Loucy (cell line): Measurements from ENCODE around the gene MMP11.
A peak's percentile ranks its signal among the peaks of the same experiment; 100 is the strongest.

ENCODE experiments used
- H2AFZ ChIP-seq: fragments of 200-600 bp; sonication (generic); 2 replicates; pipeline ENCODE4 v1.6.0; 2016; ENCODE audit warnings: antibody characterized with exemption, mild to moderate bottlenecking, low read length, moderate library complexity
- H3F3A ChIP-seq: fragments of 200-600 bp; 2 replicates; pipeline ENCODE4 v1.6.0; 2016; ENCODE audit warnings: antibody characterized with exemption, low read depth, mild to moderate bottlenecking
- H3K27me3 ChIP-seq: fragments of 200-600 bp; sonication (generic); 2 replicates; pipeline ENCODE4 v1.6.1; 2014; ENCODE audit warnings: low read length, mild to moderate bottlenecking; ENCODE audit not compliant: insufficient read depth, poor library complexity, severe bottlenecking
- H3K36me3 ChIP-seq: fragments of 200-600 bp; sonication (generic); 2 replicates; pipeline ENCODE4 v1.6.1; 2016; ENCODE audit warnings: low read length; ENCODE audit not compliant: insufficient read depth
- H3K4me1 ChIP-seq: fragments of 200-600 bp; sonication (generic); 2 replicates; pipeline ENCODE4 v1.5.1; 2014; ENCODE audit warnings: low read length, mild to moderate bottlenecking; ENCODE audit not compliant: insufficient read depth, poor library complexity, severe bottlenecking
- H3K4me2 ChIP-seq: fragments of 200-600 bp; sonication (generic); 2 replicates; pipeline ENCODE4 v1.6.0; 2014; ENCODE audit warnings: antibody characterized with exemption, low read length, low read depth, mild to moderate bottlenecking; ENCODE audit not compliant: poor library complexity, severe bottlenecking
- H3K4me3 ChIP-seq: fragments of 200-600 bp; sonication (generic); 2 replicates; pipeline ENCODE4 v1.5.1; 2014; ENCODE audit warnings: low read length, mild to moderate bottlenecking, mixed read lengths; ENCODE audit not compliant: poor library complexity, severe bottlenecking
- H3K79me2 ChIP-seq: fragments of 200-600 bp; sonication (generic); 2 replicates; pipeline ENCODE4 v1.6.1; 2014; ENCODE audit warnings: low read length; ENCODE audit not compliant: insufficient read depth
- H3K9ac ChIP-seq: fragments of 200-600 bp; sonication (generic); 2 replicates; pipeline ENCODE4 v1.6.0; 2014; ENCODE audit warnings: mild to moderate bottlenecking, low read depth, low read length, moderate library complexity; ENCODE audit not compliant: poor library complexity, severe bottlenecking
- H3K9me2 ChIP-seq: fragments of 200-600 bp; sonication (generic); replicated peaks from 2 replicates; pipeline ENCODE4 v1.6.1; 2016; ENCODE audit warnings: low read depth, low read length, mixed read lengths
- H3K9me3 ChIP-seq: fragments of 200-600 bp; sonication (generic); 2 replicates; pipeline ENCODE4 v1.6.1; 2014; ENCODE audit warnings: mild to moderate bottlenecking, antibody characterized with exemption, low read length, low read depth; ENCODE audit not compliant: insufficient read depth
- H4K20me1 ChIP-seq: fragments of 200-600 bp; sonication (generic); 2 replicates; pipeline ENCODE4 v1.6.0; 2014; ENCODE audit warnings: antibody characterized with exemption, low read length, mild to moderate bottlenecking; ENCODE audit not compliant: insufficient read depth, poor library complexity, severe bottlenecking
- CTCF ChIP-seq: fragments of 200-600 bp; sonication (generic); conservative IDR thresholded peaks from 2 replicates; pipeline ENCODE4 v1.5.1; 2014; ENCODE audit warnings: mild to moderate bottlenecking, antibody characterized with exemption, low read length
- EZH2phosphoT487 ChIP-seq: fragments of 200-600 bp; IDR thresholded peaks from 2 replicates; pipeline ENCODE4 v1.6.1; 2018; ENCODE audit warnings: antibody characterized with exemption, mild to moderate bottlenecking, moderate library complexity, borderline replicate concordance

The MMP11 gene

GRCh38 chr22:23752090-23752691, 20.5 kb upstream of the MMP11 start:
- Histone ChIP-seq H3F3A (peaks cover 3% of the 10 kb centered on the region; the same call in 1 of the 2 replicates), H3K79me2 (peaks cover 16% of the 10 kb centered on the region; the same call in 1 of the 2 replicates), H2AFZ (no peak overlapping the region), H3K36me3 (no peaks in the 10 kb centered on the region), H3K4me1 (peaks cover 30% of the 10 kb centered on the region), H3K27me3 (no peaks in the 10 kb centered on the region), H3K9me2 (no peaks in the 10 kb centered on the region), H3K9me3 (no peaks in the 10 kb centered on the region), H3K9ac (no peak overlapping the region), H3K4me3 (no peak overlapping the region), H4K20me1 (no peaks in the 10 kb centered on the region), H3K4me2 (peak overlapping the region; percentile 99)
- TF ChIP-seq EZH2phosphoT487 (no peak), CTCF (no peak)

GRCh38 chr22:23752750-23753149, 19.9 kb upstream of the MMP11 start:
- Histone ChIP-seq H3K36me3 (no peaks in the 10 kb centered on the region), H3F3A (peaks cover 3% of the 10 kb centered on the region; the same call in 1 of the 2 replicates), H3K9me2 (no peaks in the 10 kb centered on the region), H3K79me2 (peaks cover 13% of the 10 kb centered on the region; the same call in 1 of the 2 replicates), H2AFZ (no peak overlapping the region), H3K27me3 (no peaks in the 10 kb centered on the region), H3K4me3 (no peak overlapping the region), H3K9me3 (no peaks in the 10 kb centered on the region), H4K20me1 (no peaks in the 10 kb centered on the region), H3K4me1 (peaks cover 35% of the 10 kb centered on the region), H3K4me2 (no peak overlapping the region), H3K9ac (no peak overlapping the region)
- TF ChIP-seq CTCF (no peak), EZH2phosphoT487 (no peak)

GRCh38 chr22:23753385-23753784, 19.3 kb upstream of the MMP11 start:
- H3K79me2 ChIP-seq = peaks cover 13% of the 10 kb centered on the region; the same call in 1 of the 2 replicates
- H3K4me1 ChIP-seq = peaks cover 37% of the 10 kb centered on the region
- no peak overlapping the region for H3K4me2 ChIP-seq
- H2AFZ ChIP-seq = no peak overlapping the region
- H3K36me3 ChIP-seq = no peaks in the 10 kb centered on the region
- H4K20me1 ChIP-seq = no peaks in the 10 kb centered on the region
- H3K9me2 ChIP-seq = no peaks in the 10 kb centered on the region
- no peak overlapping the region for H3K4me3 ChIP-seq
- H3K9me3 ChIP-seq = no peaks in the 10 kb centered on the region
- peaks cover 3% of the 10 kb centered on the region; the same call in 1 of the 2 replicates for H3F3A ChIP-seq
- H3K9ac ChIP-seq = no peak overlapping the region
- H3K27me3 ChIP-seq = no peaks in the 10 kb centered on the region
- no peak for TF ChIP-seq CTCF
- no peak for TF ChIP-seq EZH2phosphoT487
